OCI-LY3 (cell line): Measurements from ENCODE around the gene ZNF526.
"Not testable (repeated sequence)": the region's sequence is repeated elsewhere in the genome, so short reads cannot be mapped to it uniquely, and the experiment has no call there.

Source experiments
- CTCF ChIP-seq: fragments of 200-600, 300-600 bp; sonication (generic); IDR thresholded peaks from 2 replicates; pipeline ENCODE4 v1.5.1; 2014; ENCODE audit warnings: antibody characterized with exemption, low read length, low read depth
- EZH2phosphoT487 ChIP-seq: fragments of 200-600 bp; shearing (Covaris generic); IDR thresholded peaks from 2 replicates; pipeline ENCODE4 v1.6.1; 2018; ENCODE audit warnings: antibody characterized with exemption, mixed run types, low read depth

GRCh38 chr19:42266105-42266504 is 46.0 kb downstream of the ZNF526 start:
- not testable (repeated sequence) for TF ChIP-seq CTCF, EZH2phosphoT487
